ENCODE measurements around the gene PLCXD3.

DNA sequence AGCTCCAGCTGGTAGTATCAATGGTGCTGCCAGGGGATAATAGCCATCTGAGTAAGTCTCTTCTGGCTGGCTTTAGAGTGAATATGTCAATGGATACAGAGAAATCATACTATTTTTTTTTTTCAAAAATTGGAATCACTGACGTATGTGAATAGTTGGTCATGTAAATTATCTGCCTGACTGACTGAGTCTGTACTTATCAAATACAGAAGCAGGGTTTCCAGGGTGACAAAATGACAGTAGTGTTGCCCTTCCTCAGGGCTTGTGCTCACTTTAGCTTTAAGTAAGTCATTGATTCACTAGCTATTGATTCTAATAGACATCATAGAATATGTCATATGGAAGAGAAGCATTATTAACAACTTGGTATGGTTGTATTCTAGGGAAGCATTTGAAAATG is 171.1 kb downstream of the PLCXD3 start:
- TF ChIP-seq CTCF (IDR thresholded peaks at IDR 0.05): no peak
- no peak for TF ChIP-seq POLR2A (IDR thresholded peaks at IDR 0.05)
